Ramos (cell line): ENCODE results near the gene RARS1.

Experiments
- in situ Hi-C: fragments of 300-500 bp; cut with MboI; formaldehyde crosslinking; loops from one replicate; pipeline ENCODE4 v1.14.3; 2022; ENCODE audit warnings: low sequenced_read_pairs; ENCODE audit not compliant: unreplicated experiment

RARS1 gene

DNA sequence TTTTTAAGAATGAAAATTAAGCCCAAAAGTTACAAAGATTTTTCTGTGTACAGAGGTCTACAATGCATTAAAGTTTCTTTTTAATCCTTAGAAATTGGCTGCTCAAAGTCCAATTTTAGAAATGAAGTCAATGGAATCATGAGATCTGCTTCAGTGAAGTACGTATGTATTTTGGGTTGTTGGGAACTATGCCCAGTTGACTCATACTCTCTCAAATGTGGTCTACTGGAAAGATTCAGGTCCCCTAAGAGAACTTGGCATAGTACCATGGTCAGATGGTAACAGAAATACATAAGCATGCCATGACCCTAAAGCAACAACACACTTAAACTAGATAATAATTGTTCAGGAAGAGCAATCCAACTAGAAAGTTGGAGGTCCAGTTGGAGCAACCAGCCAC lies 65.9 kb downstream of the RARS1 start:
- in situ Hi-C loops, result no loop called here

GRCh38 chr5:168553377-168554130 lies 67.3 kb downstream of the RARS1 start:
- in situ Hi-C loops, result no loop called here

- in situ Hi-C loops, result no loop called here
These were observed 71.1 kb downstream of the RARS1 start for GRCh38 chr5:168557389-168557788.

- in situ Hi-C loops, result no loop called here
These were observed 76.0 kb downstream of the RARS1 start for GRCh38 chr5:168562279-168562678.

DNA sequence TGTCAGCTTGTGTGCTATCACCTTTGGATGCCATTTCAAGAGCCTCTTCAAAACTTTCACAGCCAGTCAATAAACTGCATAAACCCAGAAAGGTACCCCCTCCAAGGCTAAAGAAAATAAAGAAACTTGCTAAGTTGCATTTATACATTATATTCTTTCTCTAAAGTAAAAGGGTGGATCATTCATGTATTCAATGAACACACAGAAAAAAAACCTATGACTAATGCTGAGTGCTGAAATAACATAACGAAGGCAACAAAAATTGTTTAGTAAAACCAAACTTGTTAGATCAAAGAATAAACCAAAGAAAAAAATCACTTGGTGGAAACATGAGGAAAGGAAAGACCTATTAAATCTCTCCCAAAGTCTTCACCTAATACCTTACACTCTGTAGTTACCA lies 77.7 kb downstream of the RARS1 start:
- in situ Hi-C loops, result no loop called here

DNA sequence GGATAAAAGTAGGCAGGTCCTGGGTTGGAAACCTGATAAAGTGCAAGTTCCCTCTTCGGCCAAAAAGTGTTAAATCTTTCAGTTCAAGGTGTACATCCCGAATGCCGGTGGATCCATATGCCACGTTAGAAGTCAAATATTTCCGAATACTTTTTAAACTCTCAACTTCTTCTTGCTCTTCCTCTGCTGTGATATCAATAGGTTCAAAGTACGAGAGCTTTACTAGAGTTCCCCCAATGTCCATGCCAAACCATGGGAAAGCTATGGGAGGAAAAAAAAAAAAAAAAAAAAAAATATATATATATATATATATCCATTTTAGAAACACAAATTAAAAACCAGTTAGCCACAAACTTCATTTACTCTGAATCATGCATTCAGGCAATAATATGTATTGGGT lies 82.5 kb downstream of the RARS1 start:
- in situ Hi-C loops, result no loop called here
